Kidney (tissue), 14 donors: ENCODE results near the gene PTGDR2. TPM values are rescaled to one million over a fixed set of nuclear protein-coding genes. Genes with fewer than 3 reads are reported as not detected.

Source experiments
- DNase-seq, 5 donors: peaks; one replicate each; pipeline ENCODE4 v3.0.0-alpha.2; 2013 to 2020
- FAIRE-seq: peaks from 2 replicates; lab custom pipeline; 2012; peaks lifted over from hg19 to GRCh38; lab: Jason Lieb, UNC
- H3K27ac ChIP-seq, 2 donors: one replicate each; pipeline ENCODE4 v1.7.0; 2013; ENCODE audit warnings: low read depth in 2 of 2, low read length in 2 of 2, inconsistent platforms in 1 of 2
- H3K27me3 ChIP-seq: one replicate; pipeline ENCODE4 v1.7.1; 2013; ENCODE audit warnings: low read length, inconsistent platforms; ENCODE audit not compliant: control insufficient read depth, insufficient read depth
- H3K36me3 ChIP-seq, 3 donors: one replicate each; pipeline versions ENCODE4 v1.7.0 to v1.7.1; 2013; ENCODE audit warnings: low read length in 3 of 3, control low read depth in 1 of 3, inconsistent platforms in 1 of 3; ENCODE audit not compliant: insufficient read depth in 3 of 3, control insufficient read depth in 2 of 3
- H3K4me1 ChIP-seq, 3 donors: one replicate each; pipeline versions ENCODE4 v1.7.0 to v1.7.1; 2013; ENCODE audit warnings: low read length in 3 of 3, inconsistent platforms in 1 of 3, low read depth in 1 of 3; ENCODE audit not compliant: control insufficient read depth in 2 of 3, insufficient read depth in 2 of 3
- H3K4me3 ChIP-seq, 3 donors: one replicate each; pipeline versions ENCODE4 v1.7.0 to v1.8.1; 2013; ENCODE audit warnings: low read length in 3 of 3, control low read depth in 1 of 3, inconsistent platforms in 1 of 3
- H3K9ac ChIP-seq, 3 donors: one replicate each; pipeline versions ENCODE4 v1.7.0 to v1.7.1; 2013; ENCODE audit warnings: low read length in 3 of 3, control low read depth in 1 of 3, inconsistent platforms in 1 of 3
- H3K9me3 ChIP-seq, 3 donors: one replicate each; pipeline versions ENCODE4 v1.7.0 to v1.7.1; 2013; ENCODE audit warnings: low read length in 3 of 3, control low read depth in 1 of 3, inconsistent platforms in 1 of 3; ENCODE audit not compliant: control insufficient read depth in 2 of 3, insufficient read depth in 1 of 3
- intact Hi-C: fragments of 100-400 bp; cut with DNase I; formaldehyde crosslinking; loops from one replicate; pipeline ENCODE4 v1.11.1; 2022
- polyA plus RNA-seq: library from polyadenylated mRNA; stranded (reverse); fragments of 350-450 nt; fragmentation: Illumina TruSeq; extraction: RNeasy Lipid Tissue Mini Kit (QIAGEN cat#74804); gene quantifications from one replicate; pipeline ENCODE4 v1.2.3, GENCODE V29; 2014; ENCODE audit warnings: low read depth, low replicate concordance; ENCODE audit not compliant: insufficient read depth
- total RNA-seq: library from RNA; stranded (reverse); fragmentation: NEBNext Ultra II Directional; extraction: Animal tissue kit (Norgen Biotek cat#: 25700); gene quantifications from one replicate; pipeline ENCODE4 v1.2.1, GENCODE V29; 2021
- TF ChIP-seq, protein P1 (sequence below): IDR thresholded peaks from 3 replicates; pipeline ENCODE4 v1.5.1; 2012; ENCODE audit warnings: mild to moderate bottlenecking, moderate library complexity, borderline replicate concordance; ENCODE audit not compliant: insufficient read depth; ENCODE audit errors: extremely low read depth
- donor health status: control.
- donor health status: control.
- donor health status: control.
- donor health status: control.
- donor health status: control.
- donor health status: DM: yes; HTN: yes; CAD: no.
- donor health status: Normal renal cell carcinoma (clear cell type).

Gene PTGDR2
- total and polyA plus RNA-seq, 2 donors from 2014 or later, result 0.16 TPM; not detected in 1

DNA sequence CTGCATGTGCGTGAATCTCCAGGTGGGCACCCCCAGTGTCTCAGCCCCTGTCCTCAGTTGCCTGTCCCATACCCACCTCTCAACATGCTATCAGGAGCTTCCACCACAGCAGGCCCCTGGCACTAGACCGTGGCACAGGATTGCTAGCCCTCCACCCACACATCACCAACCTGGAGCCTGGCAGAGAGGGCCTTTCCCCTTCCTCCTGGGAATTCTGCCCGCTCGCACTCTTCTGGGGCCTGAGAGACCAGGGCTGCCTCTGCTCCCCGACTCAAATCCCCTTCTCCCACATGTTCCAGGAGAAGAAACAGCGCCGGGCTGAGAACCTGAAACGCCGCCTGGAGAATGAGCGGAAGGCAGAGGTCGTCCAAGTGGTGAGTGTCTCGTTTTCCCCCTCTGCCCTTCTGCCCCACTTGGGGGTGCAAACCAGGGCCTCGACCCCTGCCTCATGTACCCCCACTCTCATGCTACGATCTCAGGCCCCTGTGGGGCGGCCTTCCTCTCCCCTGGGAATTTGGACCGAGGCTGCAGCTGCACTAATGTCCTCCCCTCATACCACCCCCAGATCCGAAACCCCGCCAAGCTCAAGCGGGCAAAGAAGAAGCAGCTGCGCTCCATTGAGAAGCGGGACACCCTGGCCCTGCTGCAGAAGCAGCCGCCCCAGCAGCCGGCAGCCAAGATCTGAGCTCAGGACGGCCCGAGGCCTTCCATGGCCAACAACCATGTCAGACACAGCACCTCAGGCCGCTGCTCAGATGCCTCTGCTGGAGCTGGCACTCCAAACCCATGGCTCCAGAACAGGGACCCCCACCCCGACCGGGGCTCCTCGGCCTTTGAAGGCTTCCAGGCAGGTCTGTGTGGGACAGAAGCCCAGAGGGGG is 5.9 kb downstream of the PTGDR2 start:
- H3K9me3 ChIP-seq, result no peaks in the 10 kb centered on the region
- no peaks in the 10 kb centered on the region for H3K27me3 ChIP-seq
- peaks cover 0 to 8% (median 0%) of the 10 kb centered on the region in 3 donors for H3K4me1 ChIP-seq
- TF ChIP-seq, protein P1, sequence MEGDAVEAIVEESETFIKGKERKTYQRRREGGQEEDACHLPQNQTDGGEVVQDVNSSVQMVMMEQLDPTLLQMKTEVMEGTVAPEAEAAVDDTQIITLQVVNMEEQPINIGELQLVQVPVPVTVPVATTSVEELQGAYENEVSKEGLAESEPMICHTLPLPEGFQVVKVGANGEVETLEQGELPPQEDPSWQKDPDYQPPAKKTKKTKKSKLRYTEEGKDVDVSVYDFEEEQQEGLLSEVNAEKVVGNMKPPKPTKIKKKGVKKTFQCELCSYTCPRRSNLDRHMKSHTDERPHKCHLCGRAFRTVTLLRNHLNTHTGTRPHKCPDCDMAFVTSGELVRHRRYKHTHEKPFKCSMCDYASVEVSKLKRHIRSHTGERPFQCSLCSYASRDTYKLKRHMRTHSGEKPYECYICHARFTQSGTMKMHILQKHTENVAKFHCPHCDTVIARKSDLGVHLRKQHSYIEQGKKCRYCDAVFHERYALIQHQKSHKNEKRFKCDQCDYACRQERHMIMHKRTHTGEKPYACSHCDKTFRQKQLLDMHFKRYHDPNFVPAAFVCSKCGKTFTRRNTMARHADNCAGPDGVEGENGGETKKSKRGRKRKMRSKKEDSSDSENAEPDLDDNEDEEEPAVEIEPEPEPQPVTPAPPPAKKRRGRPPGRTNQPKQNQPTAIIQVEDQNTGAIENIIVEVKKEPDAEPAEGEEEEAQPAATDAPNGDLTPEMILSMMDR, result no peak
- H3K9ac ChIP-seq, result no peak overlapping the region
- intact Hi-C loops, result no loop called here
- no peak overlapping the region for H3K4me3 ChIP-seq
- no peak for FAIRE-seq
- no peak overlapping the region for H3K27ac ChIP-seq
- peaks cover 0 to 3% (median 0%) of the 10 kb centered on the region in 3 donors for H3K36me3 ChIP-seq
- no peak for DNase-seq

DNA sequence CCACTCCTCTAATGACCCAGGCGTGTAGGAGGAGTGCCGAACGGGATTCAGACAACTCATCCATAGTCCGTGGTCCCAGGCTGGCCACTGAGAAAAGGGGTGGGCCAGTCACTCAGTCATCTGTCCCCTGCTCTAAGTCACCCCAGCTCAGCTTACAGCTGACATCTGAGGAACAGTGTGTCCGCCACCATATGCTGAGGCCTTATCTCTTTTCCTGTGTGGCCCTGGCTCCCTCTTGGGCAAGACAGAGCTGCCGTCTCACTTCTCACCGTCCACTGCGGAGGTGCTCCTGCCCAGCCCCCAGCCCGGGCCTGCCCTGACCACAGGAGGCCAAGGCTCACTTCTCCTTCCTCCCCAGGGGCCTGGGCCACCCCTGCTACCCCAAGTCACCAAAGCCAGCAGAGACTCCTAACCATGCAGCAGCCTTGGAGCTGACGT is 7.0 kb downstream of the PTGDR2 start:
- FAIRE-seq (no peak), DNase-seq (no peak)
- TF ChIP-seq, protein P1, result no peak
- peaks cover 0 to 3% (median 0%) of the 10 kb centered on the region in 3 donors for H3K36me3 ChIP-seq
- no peaks in the 10 kb centered on the region for H3K27me3 ChIP-seq
- no peaks in the 10 kb centered on the region for H3K9me3 ChIP-seq
- no peak overlapping the region for H3K4me3 ChIP-seq
- H3K4me1 ChIP-seq, result peaks cover 0 to 16% (median under 1%) of the 10 kb centered on the region in 3 donors
- no peak overlapping the region for H3K27ac ChIP-seq
- intact Hi-C loops, result no loop called here
- H3K9ac ChIP-seq, result no peak overlapping the region

DNA sequence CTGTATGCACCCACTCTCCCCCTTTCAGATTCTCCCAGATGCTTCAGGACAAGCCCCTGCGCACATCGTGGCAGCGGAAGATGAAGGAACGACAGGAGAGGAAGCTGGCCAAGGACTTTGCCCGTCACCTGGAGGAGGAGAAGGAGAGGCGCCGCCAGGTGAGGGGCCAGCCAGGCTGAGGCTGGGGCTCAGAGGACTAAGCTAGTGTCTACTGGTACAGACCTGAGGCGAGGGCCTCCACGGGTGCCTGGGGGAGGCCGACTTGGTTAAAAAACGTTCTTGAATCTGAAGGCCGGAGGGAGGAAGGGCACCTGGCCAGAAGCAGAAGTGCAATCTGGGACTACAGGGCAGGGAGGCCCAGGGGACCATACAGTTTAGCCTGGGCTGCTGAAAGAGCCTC is 7.9 kb downstream of the PTGDR2 start:
- DNase-seq (no peak), FAIRE-seq (no peak)
- no peak overlapping the region for H3K4me3 ChIP-seq
- no peaks in the 10 kb centered on the region for H3K27me3 ChIP-seq
- no peak overlapping the region for H3K9ac ChIP-seq
- TF ChIP-seq, protein P1, result no peak
- H3K36me3 ChIP-seq, result peaks cover 0 to 3% (median 0%) of the 10 kb centered on the region in 3 donors
- no peak overlapping the region for H3K27ac ChIP-seq
- H3K4me1 ChIP-seq, result peaks cover 0 to 24% (median 6%) of the 10 kb centered on the region in 3 donors
- intact Hi-C loops, result no loop called here
- H3K9me3 ChIP-seq, result no peaks in the 10 kb centered on the region
